ENCODE data around the gene ZNF622. TPM values are rescaled to one million over a fixed set of nuclear protein-coding genes. Genes with fewer than 3 reads are reported as not detected.

ZNF622 gene
- polyA plus RNA-seq, 1 donor (not counting 4 experiments of a cell fraction or from before 2014, with no cell fraction given): 23.1 TPM

GRCh38 chr5:16410338-16410737, 55.3 kb downstream of the ZNF622 start:
- TF ChIP-seq EZH2 (IDR thresholded peaks at IDR 0.05; ENCODE audit: low read length) (no peak), CTCF (optimal IDR thresholded peaks at IDR 0.05 in 1 of 3, IDR thresholded peaks at IDR 0.05 in 1 of 3, conservative IDR thresholded peaks at IDR 0.05 in 1 of 3; ENCODE audit: extremely low read depth in 1 of 3, insufficient read depth in 2 of 3, low read length in 3 of 3) (no peak)
- H3K9me3 ChIP-seq (ENCODE audit: control insufficient read depth, low read depth, low read length): no peaks in the 10 kb centered on the region
- H3K27ac ChIP-seq (ENCODE audit: control insufficient read depth, insufficient read depth, low read length): no peak overlapping the region
- DNase-seq (ENCODE audit: low read depth, low spot score) (no peak), FAIRE-seq (no peak)
- no peaks in the 10 kb centered on the region for H3K9me1 ChIP-seq (ENCODE audit: control insufficient read depth, extremely low read depth, insufficient read depth, low read length)
- H3K79me2 ChIP-seq (ENCODE audit: control insufficient read depth, insufficient read depth, low read length): no peaks in the 10 kb centered on the region
- H3K27me3 ChIP-seq (ENCODE audit: control insufficient read depth, extremely low read depth, insufficient read depth, low read length): no peaks in the 10 kb centered on the region
- H3K4me1 ChIP-seq (ENCODE audit: control insufficient read depth, extremely low read depth, insufficient read depth, low read length): peaks cover 29% of the 10 kb centered on the region
- no peak overlapping the region for H3K4me3 ChIP-seq (ENCODE audit: control insufficient read depth in 2 of 3, extremely low read depth in 1 of 3, insufficient read depth in 2 of 3, low read depth in 1 of 3, low read length in 3 of 3)
- no peaks in the 10 kb centered on the region for H4K20me1 ChIP-seq (ENCODE audit: control insufficient read depth, extremely low read depth, insufficient read depth, low read length)
- H2AFZ ChIP-seq (ENCODE audit: control insufficient read depth, low read length): no peak overlapping the region
- H3K9ac ChIP-seq (ENCODE audit: control insufficient read depth, extremely low read depth, insufficient read depth, low read length): no peak overlapping the region
- no peak overlapping the region for H3K4me2 ChIP-seq (ENCODE audit: control insufficient read depth, extremely low read depth, insufficient read depth, low read depth, low read length)
- dilution Hi-C loops (cut with MboI; ENCODE audit: extremely low pct_ligation_motif_present, low sequenced_read_pairs): no loop called here
- H3K36me3 ChIP-seq (ENCODE audit: control insufficient read depth in 2 of 2, extremely low read depth in 1 of 2, insufficient read depth in 2 of 2, low read length in 2 of 2): no peaks in the 10 kb centered on the region

GRCh38 chr5:16406630-16407029, 59.0 kb downstream of the ZNF622 start:
- H2AFZ ChIP-seq (ENCODE audit: control insufficient read depth, low read length): no peak overlapping the region
- DNase-seq (ENCODE audit: low read depth, low spot score): no peak
- no peak overlapping the region for H3K4me2 ChIP-seq (ENCODE audit: control insufficient read depth, extremely low read depth, insufficient read depth, low read depth, low read length)
- no peaks in the 10 kb centered on the region for H3K9me3 ChIP-seq (ENCODE audit: control insufficient read depth, low read depth, low read length)
- H4K20me1 ChIP-seq (ENCODE audit: control insufficient read depth, extremely low read depth, insufficient read depth, low read length): no peaks in the 10 kb centered on the region
- no peak for FAIRE-seq
- H3K27me3 ChIP-seq (ENCODE audit: control insufficient read depth, extremely low read depth, insufficient read depth, low read length): no peaks in the 10 kb centered on the region
- H3K4me3 ChIP-seq (ENCODE audit: control insufficient read depth in 2 of 3, extremely low read depth in 1 of 3, insufficient read depth in 2 of 3, low read depth in 1 of 3, low read length in 3 of 3): no peak overlapping the region
- no peaks in the 10 kb centered on the region for H3K79me2 ChIP-seq (ENCODE audit: control insufficient read depth, insufficient read depth, low read length)
- TF ChIP-seq CTCF (optimal IDR thresholded peaks at IDR 0.05 in 1 of 3, IDR thresholded peaks at IDR 0.05 in 1 of 3, conservative IDR thresholded peaks at IDR 0.05 in 1 of 3; ENCODE audit: extremely low read depth in 1 of 3, insufficient read depth in 2 of 3, low read length in 3 of 3) (no peak), EZH2 (IDR thresholded peaks at IDR 0.05; ENCODE audit: low read length) (no peak)
- H3K36me3 ChIP-seq (ENCODE audit: control insufficient read depth in 2 of 2, extremely low read depth in 1 of 2, insufficient read depth in 2 of 2, low read length in 2 of 2): no peaks in the 10 kb centered on the region
- no peak overlapping the region for H3K9ac ChIP-seq (ENCODE audit: control insufficient read depth, extremely low read depth, insufficient read depth, low read length)
- H3K9me1 ChIP-seq (ENCODE audit: control insufficient read depth, extremely low read depth, insufficient read depth, low read length): no peaks in the 10 kb centered on the region
- no peak overlapping the region for H3K27ac ChIP-seq (ENCODE audit: control insufficient read depth, insufficient read depth, low read length)
- peaks cover 5% of the 10 kb centered on the region for H3K4me1 ChIP-seq (ENCODE audit: control insufficient read depth, extremely low read depth, insufficient read depth, low read length)
- dilution Hi-C loops (cut with MboI; ENCODE audit: extremely low pct_ligation_motif_present, low sequenced_read_pairs): no loop called here

All from keratinocyte (primary cell).